Esophagus squamous epithelium (tissue), 4 donors: ENCODE measurements around the gene SFXN1.

Experiments used
- CTCF ChIP-seq, 6 experiments: fragments of 450-650 bp in 4 of 6; fragments of 200-600 bp in 2 of 6; sonication (generic) in 2 of 6; IDR thresholded peaks; one replicate each; pipeline ENCODE4 v1.5.1; 2016 to 2019; ENCODE audit warnings: antibody characterized with exemption in 6 of 6, mild to moderate bottlenecking in 4 of 6, moderate library complexity in 4 of 6
- POLR2A ChIP-seq, 4 donors: fragments of 450-650 bp; IDR thresholded peaks; one replicate each; pipeline ENCODE4 v1.6.1; 2017; ENCODE audit warnings: antibody characterized with exemption in 4 of 4, mild to moderate bottlenecking in 4 of 4, moderate library complexity in 3 of 4

GRCh38 chr5:175523292-175523691 is 44.9 kb downstream of the SFXN1 start:
- no peak for TF ChIP-seq CTCF (IDR thresholded peaks at IDR 0.05)
- TF ChIP-seq POLR2A (IDR thresholded peaks at IDR 0.05) = no peak
